HTR-8/SVneo (cell line): ENCODE data around the gene NUMB.
A peak's percentile ranks its signal among the peaks of the same experiment; 100 is the strongest.

Experiments
- DNase-seq: peaks from one replicate; pipeline ENCODE4 v3.0.0; 2011; ENCODE audit warnings: low spot score, mixed read lengths; ENCODE audit not compliant: insufficient read length
- FAIRE-seq: peaks from 2 replicates; lab custom pipeline; 2011; peaks lifted over from hg19 to GRCh38; lab: Jason Lieb, UNC

The NUMB gene

DNA sequence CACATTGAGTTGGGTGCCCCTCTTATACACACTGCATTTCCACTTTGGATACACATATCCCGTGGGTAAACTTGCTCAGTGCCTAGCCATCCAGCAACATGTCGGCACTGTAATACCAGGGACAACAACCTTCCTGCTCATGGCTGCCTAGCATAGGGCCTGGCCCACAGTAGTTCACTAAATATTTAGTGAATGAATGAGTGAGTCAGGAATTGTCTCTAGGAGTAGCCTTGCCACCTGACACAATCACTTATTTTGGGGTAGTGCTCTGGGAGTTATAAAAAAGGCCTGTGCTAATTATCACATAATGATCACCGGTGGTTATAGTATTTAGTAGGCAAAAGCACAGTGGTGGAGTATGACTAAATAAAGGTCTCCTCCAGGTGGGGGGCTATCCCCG, 8.5 kb upstream of the NUMB start:
- peak; percentile 20 for FAIRE-seq

DNA sequence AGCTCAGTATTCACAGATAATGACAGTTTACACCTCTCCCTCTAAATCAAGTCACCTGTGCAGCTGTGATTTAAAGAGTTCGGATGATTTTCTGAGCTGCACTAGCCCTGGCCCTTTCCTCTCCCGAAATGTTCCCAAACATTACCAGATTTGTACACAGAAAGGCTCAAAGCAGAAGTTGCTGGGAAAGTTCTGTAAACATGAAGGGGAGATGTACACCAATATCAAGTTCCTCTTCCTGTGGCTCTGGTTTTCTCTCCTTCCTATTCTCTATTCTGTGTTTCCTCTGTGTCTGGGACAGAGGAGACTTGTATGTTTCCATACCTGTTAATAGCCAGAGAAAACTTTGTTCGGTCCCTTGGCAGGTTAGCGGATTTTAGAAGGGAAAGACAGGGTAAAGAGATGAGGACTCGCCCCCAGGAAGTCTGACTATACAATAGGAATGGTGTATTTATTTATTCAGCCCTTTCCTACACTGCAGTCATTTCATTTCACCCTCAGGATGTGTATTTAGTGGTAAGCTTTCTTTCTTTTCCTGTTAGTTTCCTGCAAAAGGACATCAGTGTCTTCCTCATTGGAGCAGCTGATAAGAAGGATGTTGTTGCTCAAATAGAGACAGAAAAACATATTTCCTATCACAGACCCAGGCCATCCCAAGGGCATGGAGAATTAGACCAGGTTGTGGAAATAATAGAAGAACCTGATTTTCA, 7.6 kb upstream of the NUMB start:
- FAIRE-seq (peak; percentile 44), DNase-seq (no peak)

More for the DNA sequence above, 8.5 kb upstream of the NUMB start:
- no peak for DNase-seq

GRCh38 chr14:73463411-73463810, 5.1 kb upstream of the NUMB start:
- FAIRE-seq: peak; percentile 93
- peak; percentile 81 for DNase-seq

- DNase-seq: no peak
Measured at GRCh38 chr14:73462815-73463214, 4.5 kb upstream of the NUMB start.

DNA sequence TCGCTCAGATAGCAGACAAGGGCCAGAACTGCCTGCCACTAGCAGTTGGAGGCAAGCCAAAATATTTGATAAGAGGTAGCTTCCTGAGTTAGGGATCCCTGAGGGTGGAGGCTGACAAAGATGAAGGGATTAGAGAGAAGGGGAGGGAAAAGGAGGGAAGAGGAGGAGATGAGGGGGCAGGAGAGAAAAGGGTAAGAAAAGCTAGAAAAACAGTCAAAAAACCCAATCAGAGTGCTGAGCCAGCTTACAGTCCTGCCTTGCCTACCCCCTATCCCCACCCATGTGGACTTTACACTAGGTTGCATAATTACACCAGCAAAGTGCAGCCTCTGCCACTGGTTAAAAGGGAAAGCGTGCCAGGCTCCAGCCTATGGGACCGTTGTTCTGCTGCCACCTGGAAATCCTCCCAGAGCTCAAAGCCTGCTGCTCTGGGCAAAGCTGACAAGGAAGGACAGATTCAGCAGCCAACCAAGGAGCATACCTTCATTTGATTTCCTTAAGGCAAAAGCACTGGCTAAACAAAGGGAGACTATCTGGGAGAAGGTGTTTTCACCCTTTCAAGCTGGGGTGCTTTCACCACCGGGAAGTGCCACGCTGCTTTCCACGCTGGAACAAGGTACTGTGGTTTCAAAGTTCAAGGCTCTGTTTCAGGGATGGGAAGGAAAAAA, 3.8 kb upstream of the NUMB start:
- DNase-seq (no peak), FAIRE-seq (peak; percentile 49)

More at GRCh38 chr14:73462815-73463214, 4.5 kb upstream of the NUMB start:
- FAIRE-seq: no peak

GRCh38 chr14:73461478-73462047, 3.2 kb upstream of the NUMB start:
- FAIRE-seq (no peak), DNase-seq (no peak)

- FAIRE-seq: peak; percentile 9
- no peak for DNase-seq
Measured at GRCh38 chr14:73460691-73461127, 2.4 kb upstream of the NUMB start.

DNA sequence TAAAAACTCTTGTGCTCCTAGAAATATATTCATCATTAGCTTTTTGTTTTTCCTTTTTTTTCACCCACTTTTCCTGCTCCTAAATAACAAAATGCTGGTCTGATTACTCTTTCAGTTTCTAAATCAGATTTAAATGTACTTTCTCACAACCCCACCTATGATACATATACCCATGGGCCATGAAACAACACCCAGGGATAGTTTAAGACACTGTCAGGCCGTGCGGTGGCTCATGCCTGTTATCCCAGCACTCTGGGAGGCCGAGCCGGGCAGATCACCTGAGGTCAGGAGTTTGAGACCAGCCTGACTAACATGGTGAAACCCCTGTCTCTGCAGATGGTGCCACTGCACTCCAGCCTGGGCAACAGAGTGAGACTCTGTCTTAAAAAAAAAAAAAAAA, 1.6 kb upstream of the NUMB start:
- FAIRE-seq: no peak

DNA sequence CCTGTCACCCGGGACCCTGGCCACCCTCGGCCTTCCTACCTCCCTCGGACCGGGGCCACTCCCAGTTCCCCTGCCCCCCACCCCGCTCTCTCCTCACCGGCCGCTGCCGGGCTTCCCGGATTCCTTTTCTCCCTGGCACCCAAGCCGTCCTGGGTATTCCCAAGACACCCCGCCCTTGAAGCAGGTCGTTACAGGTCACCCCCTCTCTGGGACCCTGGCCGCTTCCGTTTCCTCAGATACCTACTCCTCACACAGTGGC, 493 bp downstream of the NUMB start:
- DNase-seq (peak; percentile 55), FAIRE-seq (peak; percentile 46)

More for the DNA sequence above, 1.6 kb upstream of the NUMB start:
- DNase-seq: no peak

GRCh38 chr14:73457041-73457923, 1.1 kb downstream of the NUMB start:
- DNase-seq: peak; percentile 55
- peak; percentile 72 for FAIRE-seq

- DNase-seq: no peak
- no peak for FAIRE-seq
Measured at GRCh38 chr14:73455294-73455693, 3.1 kb downstream of the NUMB start.

DNA sequence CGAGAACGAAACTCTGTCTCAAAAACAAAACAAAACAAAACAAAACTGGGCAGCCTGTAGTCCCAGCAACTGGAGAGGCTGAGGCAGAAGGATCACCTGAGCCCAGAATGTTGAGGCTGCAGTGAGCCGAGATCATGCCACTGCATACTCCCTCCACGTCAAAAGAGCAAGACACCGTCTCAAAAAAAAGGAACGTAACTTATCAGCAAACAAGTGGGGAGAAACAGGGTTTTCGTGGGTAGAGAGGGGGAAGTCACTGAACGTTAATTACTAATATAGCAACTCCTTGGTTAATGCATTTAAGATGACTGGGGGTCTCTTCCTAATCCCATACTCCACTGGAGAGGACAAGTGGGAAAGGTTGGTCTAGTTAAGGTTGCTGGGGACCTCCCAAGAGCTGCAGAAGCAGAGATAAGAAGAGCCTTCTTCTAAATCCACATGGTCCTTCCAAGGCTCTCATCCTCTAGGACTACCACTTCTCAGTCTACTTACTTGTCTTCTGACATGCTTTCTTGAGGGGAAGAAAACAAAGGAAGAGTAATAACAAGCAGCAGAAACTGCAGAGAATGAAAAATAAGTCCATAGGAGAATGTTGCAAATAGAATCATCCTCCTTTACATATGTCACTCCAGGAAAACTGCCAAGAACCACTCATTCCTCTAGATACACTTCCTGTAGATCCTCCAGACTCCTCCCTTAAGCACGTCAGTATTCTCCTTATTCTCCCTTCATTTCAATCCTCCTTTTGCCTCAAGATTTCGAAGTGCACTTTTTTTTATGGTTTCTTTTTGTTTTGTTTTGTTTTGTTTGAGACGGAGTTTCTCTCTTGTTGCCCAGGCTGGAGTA, 5.8 kb downstream of the NUMB start:
- FAIRE-seq (peak; percentile 92), DNase-seq (peak; percentile 85)

DNA sequence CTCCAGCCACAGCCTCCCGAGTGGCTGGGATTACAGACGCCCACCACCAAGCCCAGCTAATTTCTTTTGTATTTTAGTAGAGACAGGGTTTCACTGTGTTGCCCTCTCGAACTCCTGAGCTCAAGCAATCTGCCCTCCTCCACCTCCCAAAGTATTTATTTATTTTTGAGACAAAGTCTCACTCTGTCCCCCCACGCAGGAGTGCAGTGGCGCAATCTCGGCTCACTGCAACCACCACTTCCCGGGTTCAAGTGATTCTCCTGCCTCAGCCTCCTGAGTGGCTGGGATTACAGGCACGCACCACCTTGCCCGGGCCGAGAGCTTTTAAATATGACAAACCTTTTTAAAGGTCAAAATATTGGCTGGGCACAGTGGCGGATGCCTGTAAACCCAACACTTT, 14.6 kb downstream of the NUMB start:
- FAIRE-seq (no peak), DNase-seq (no peak)

GRCh38 chr14:73441286-73441685, 17.1 kb downstream of the NUMB start:
- peak; percentile 73 for FAIRE-seq

GRCh38 chr14:73438993-73439392, 19.4 kb downstream of the NUMB start:
- FAIRE-seq (no peak), DNase-seq (no peak)

More at GRCh38 chr14:73441286-73441685, 17.1 kb downstream of the NUMB start:
- no peak for DNase-seq

GRCh38 chr14:73437206-73437605, 21.1 kb downstream of the NUMB start:
- peak; percentile 28 for FAIRE-seq

DNA sequence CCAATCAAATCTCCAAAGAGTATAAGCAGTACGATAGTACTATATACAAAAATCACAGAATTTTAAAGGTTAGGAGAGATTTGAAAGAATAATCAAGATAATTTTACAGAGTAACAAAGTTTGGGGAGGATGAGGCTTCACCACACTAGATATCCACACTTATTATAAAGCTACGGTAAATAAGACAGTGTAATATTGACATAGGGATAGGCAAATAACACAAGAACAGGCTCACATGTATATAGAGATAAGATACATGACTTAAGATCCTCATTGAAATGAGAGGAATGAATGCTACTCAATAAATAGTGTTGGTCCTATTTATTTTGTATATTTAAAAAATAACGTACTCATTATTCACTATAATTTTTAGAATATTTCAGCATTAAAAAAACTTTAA, 26.2 kb downstream of the NUMB start:
- FAIRE-seq (no peak), DNase-seq (no peak)

More at GRCh38 chr14:73437206-73437605, 21.1 kb downstream of the NUMB start:
- DNase-seq: no peak

GRCh38 chr14:73428353-73428824, 30.0 kb downstream of the NUMB start:
- DNase-seq: no peak
- no peak for FAIRE-seq

DNA sequence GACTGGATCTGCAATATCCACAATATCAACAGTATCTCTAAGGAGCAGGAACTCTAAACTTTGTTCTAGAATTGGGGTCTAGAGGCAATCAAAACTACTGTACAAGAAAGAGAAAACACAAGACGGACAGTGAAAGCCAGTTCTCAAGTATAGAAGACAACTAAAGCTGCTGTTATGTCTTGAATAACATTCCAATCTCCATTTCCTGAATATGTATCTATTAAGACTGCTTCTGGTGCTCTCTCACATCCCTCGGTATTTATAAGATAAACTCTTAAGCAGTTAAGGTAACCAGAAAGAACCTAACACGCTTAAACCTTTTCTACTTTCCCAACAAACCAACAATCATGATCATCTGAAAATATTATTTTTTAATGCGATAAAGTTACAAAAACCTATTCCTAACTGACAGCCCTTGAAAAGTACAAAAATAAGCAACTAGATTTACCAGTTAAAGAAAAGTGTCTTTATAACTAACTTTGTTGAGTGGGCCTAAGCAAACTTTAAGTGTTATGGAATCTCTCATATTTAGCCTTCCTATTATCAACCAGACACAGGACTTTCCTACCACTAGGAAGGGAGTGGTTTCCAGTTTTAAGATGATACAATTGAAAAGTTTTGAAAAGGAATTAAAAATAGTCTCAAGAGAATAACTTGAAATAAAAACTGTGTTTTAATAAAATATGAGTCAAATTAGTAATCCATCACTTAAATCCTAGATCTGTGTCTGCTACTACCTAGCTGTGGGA, 30.7 kb downstream of the NUMB start:
- DNase-seq (no peak), FAIRE-seq (peak; percentile 74)
